Activated CD8-positive, alpha-beta T cell treated with anti-CD3 and anti-CD28 coated beads for 36 hours (primary cell): Measurements from ENCODE around the gene SLC35D3. TPM values are rescaled to one million over a fixed set of nuclear protein-coding genes. Genes with fewer than 3 reads are reported as not detected.
"Not testable (repeated sequence)": the region's sequence is repeated elsewhere in the genome, so short reads cannot be mapped to it uniquely, and the experiment has no call there.

Experiments
- ATAC-seq: fragments of 200-7000 bp; cut with Tn5 transposase; one replicate; pipeline ENCODE4 v1.10.0; 2021; ENCODE audit warnings: mild to moderate bottlenecking, moderate library complexity
- CTCF ChIA-PET: fragments of 350-600 bp; sonication (Branson Sonifier 250); formaldehyde crosslinking; loops from one replicate; lab custom pipeline; 2021; ENCODE audit warnings: antibody characterized with exemption; lab: Charles Lee
- POLR2A ChIA-PET: fragments of 350-600 bp; sonication (Branson Sonifier 250); formaldehyde crosslinking; loops from one replicate; lab custom pipeline; 2021; ENCODE audit warnings: antibody characterized with exemption; lab: Charles Lee
- DNase-seq: peaks from one replicate; pipeline ENCODE4 v3.0.0-alpha.2; 2020
- H3K27ac Mint-ChIP-seq: one replicate; pipeline ENCODE4 v1.8.0; 2021; ENCODE audit warnings: mild to moderate bottlenecking, mixed read lengths
- H3K27me3 Mint-ChIP-seq: one replicate; pipeline ENCODE4 v1.8.0; 2021; ENCODE audit warnings: mixed read lengths
- H3K36me3 Mint-ChIP-seq: one replicate; pipeline ENCODE4 v1.8.0; 2021; ENCODE audit warnings: low read depth, mixed read lengths
- H3K4me1 Mint-ChIP-seq: one replicate; pipeline ENCODE4 v1.8.0; 2021; ENCODE audit warnings: low read depth, mixed read lengths
- H3K4me3 Mint-ChIP-seq: one replicate; pipeline ENCODE4 v1.8.0; 2021; ENCODE audit warnings: mild to moderate bottlenecking, moderate library complexity, mixed read lengths
- H3K9me3 Mint-ChIP-seq: one replicate; pipeline ENCODE4 v1.8.0; 2021; ENCODE audit warnings: mixed read lengths
- intact Hi-C: fragments of 100-400 bp; cut with micrococcal nuclease; formaldehyde crosslinking; loops from one replicate; pipeline ENCODE4 v1.10.0; 2022
- total RNA-seq, 2 experiments: library from RNA; stranded (reverse); gene quantifications; one replicate each; pipeline ENCODE4 v1.2.3, GENCODE V29; 2021
- TF ChIP-seq, protein P1 (sequence below): fragments of 200-600 bp; IDR thresholded peaks from one replicate; pipeline ENCODE4 v1.8.0; 2022; ENCODE audit warnings: antibody characterized with exemption, mild to moderate bottlenecking

The SLC35D3 gene
- total RNA-seq, 2 experiments from 2014 or later = not detected

DNA sequence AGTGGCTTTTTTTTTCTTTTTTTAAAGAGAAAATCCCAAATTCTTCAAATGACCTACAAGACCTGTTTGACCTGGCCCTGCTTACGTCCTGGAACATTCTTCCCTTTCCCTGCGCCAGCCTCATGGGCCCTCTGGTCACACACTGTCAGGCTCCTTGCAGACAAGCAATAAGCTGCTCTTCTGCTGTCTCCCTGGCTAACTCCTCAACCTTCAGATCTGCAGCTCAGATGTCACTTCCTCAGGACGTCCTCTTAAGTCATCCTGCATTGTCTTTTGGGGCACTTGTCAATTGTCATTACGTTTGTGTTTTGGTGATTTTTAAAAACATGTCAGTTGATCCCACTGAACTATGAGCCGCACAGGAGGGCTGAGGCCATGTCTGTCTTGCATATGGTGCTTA lies 28.9 kb upstream of the SLC35D3 start:
- no peaks in the 10 kb centered on the region for H3K9me3 Mint-ChIP-seq
- DNase-seq (no peak), ATAC-seq (no peak)
- H3K36me3 Mint-ChIP-seq = peaks cover 1% of the 10 kb centered on the region
- ChIA-PET POLR2A (interaction anchor here (0.7 kb wide), 1 partner anchor 246 kb away, joined by 4 read pairs; no protein-coding TSS in a partner anchor), CTCF (no interaction called here)
- no peaks in the 10 kb centered on the region for H3K27me3 Mint-ChIP-seq
- intact Hi-C loops = no loop called here
- TF ChIP-seq, protein P1, sequence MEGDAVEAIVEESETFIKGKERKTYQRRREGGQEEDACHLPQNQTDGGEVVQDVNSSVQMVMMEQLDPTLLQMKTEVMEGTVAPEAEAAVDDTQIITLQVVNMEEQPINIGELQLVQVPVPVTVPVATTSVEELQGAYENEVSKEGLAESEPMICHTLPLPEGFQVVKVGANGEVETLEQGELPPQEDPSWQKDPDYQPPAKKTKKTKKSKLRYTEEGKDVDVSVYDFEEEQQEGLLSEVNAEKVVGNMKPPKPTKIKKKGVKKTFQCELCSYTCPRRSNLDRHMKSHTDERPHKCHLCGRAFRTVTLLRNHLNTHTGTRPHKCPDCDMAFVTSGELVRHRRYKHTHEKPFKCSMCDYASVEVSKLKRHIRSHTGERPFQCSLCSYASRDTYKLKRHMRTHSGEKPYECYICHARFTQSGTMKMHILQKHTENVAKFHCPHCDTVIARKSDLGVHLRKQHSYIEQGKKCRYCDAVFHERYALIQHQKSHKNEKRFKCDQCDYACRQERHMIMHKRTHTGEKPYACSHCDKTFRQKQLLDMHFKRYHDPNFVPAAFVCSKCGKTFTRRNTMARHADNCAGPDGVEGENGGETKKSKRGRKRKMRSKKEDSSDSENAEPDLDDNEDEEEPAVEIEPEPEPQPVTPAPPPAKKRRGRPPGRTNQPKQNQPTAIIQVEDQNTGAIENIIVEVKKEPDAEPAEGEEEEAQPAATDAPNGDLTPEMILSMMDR = no peak
- no peak overlapping the region for H3K27ac Mint-ChIP-seq
- H3K4me3 Mint-ChIP-seq = no peak overlapping the region
- H3K4me1 Mint-ChIP-seq = peaks cover 8% of the 10 kb centered on the region

DNA sequence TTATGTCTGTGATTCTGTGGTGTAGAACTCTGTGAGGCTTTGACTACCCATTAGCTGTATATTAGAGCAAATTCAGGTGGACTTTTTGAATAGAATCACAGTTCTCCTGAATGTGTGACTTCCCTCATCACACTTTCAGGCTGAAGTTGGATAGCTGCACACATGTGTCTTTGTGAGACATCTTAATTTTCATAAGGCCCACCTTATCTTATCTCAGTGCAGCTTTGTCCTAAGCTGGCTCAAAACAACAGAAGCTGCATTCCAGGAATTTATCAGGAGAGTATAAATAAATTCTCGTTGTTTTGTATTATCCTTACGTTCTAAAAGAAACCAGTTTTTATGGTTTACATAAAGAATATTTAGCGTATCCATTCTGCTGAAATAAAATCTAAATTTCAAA lies 26.2 kb upstream of the SLC35D3 start:
- TF ChIP-seq, protein P1 = no peak
- intact Hi-C loops = no loop called here
- no peaks in the 10 kb centered on the region for H3K9me3 Mint-ChIP-seq
- peaks cover 9% of the 10 kb centered on the region for H3K36me3 Mint-ChIP-seq
- ChIA-PET CTCF (interaction anchor here (1.4 kb wide), 1 partner anchor 50 kb away, joined by 4 read pairs; no protein-coding TSS in a partner anchor), POLR2A (interaction anchor here (0.6 kb wide), 1 partner anchor 108 kb away, joined by 3 read pairs; no protein-coding TSS in a partner anchor)
- no peaks in the 10 kb centered on the region for H3K27me3 Mint-ChIP-seq
- no peak for ATAC-seq
- no peak overlapping the region for H3K4me3 Mint-ChIP-seq
- DNase-seq = no peak
- peaks cover 5% of the 10 kb centered on the region for H3K4me1 Mint-ChIP-seq
- no peak overlapping the region for H3K27ac Mint-ChIP-seq

- no peak overlapping the region for H3K4me3 Mint-ChIP-seq
- TF ChIP-seq, protein P1 = no peak
- no peak overlapping the region for H3K27ac Mint-ChIP-seq
- POLR2A ChIA-PET = no interaction called here
- H3K36me3 Mint-ChIP-seq = peaks cover 15% of the 10 kb centered on the region
- peaks cover 5% of the 10 kb centered on the region for H3K4me1 Mint-ChIP-seq
- H3K9me3 Mint-ChIP-seq = no peaks in the 10 kb centered on the region
- intact Hi-C loops = no loop called here
- no peak for ATAC-seq
- no peaks in the 10 kb centered on the region for H3K27me3 Mint-ChIP-seq
- CTCF ChIA-PET = interaction anchor here (1.4 kb wide), 1 partner anchor 51 kb away, joined by 4 read pairs; no protein-coding TSS in a partner anchor
- no peak for DNase-seq
Measured at GRCh38 chr6:136897071-136897470, 25.0 kb upstream of the SLC35D3 start.

DNA sequence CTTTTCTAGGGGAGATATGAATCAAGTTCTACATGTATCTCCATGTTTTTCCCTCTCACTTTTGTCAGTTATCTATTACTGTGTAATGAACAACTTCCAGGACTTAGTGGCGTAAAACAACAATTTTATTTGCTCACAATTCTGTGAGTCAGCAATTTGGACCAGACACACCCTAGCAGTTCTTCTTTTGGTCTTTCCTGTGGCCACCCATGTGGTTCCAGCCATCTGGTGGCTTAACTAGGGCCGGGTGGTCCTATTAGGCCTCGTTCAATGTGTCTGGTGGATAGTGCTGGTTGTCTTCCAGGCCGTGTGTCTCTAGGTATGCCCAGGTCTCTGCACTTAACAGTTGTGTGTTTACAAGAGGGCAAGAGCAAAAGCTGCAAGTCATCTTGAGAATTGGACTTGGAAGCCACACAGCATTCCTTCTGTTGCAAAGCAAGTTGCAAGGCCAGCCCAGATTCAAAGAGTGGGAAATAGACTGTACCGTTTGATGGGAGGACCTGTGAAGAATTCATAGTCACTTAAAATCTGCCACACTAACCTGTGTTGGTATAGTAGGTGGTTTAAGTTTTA lies 20.8 kb upstream of the SLC35D3 start:
- intact Hi-C loops = no loop called here
- Mint-ChIP-seq H3K36me3 (peaks cover 23% of the 10 kb centered on the region), H3K4me3 (no peak overlapping the region), H3K27me3 (no peaks in the 10 kb centered on the region), H3K27ac (no peak overlapping the region), H3K4me1 (peaks cover 5% of the 10 kb centered on the region), H3K9me3 (no peaks in the 10 kb centered on the region)
- TF ChIP-seq, protein P1 = no peak
- DNase-seq = no peak
- no peak for ATAC-seq
- ChIA-PET POLR2A (no interaction called here), CTCF (no interaction called here)

GRCh38 chr6:136904477-136904876 lies 17.6 kb upstream of the SLC35D3 start:
- H3K36me3 Mint-ChIP-seq = peaks cover 24% of the 10 kb centered on the region
- intact Hi-C loops, H3K27me3 Mint-ChIP-seq, H3K9me3 Mint-ChIP-seq, H3K4me1 Mint-ChIP-seq, CTCF ChIA-PET, H3K4me3 Mint-ChIP-seq, DNase-seq, ATAC-seq, H3K27ac Mint-ChIP-seq, POLR2A ChIA-PET: not testable (repeated sequence)
